Vagina (tissue), 2 donors: ENCODE results near the gene UMODL1. TPM values are rescaled to one million over a fixed set of nuclear protein-coding genes. Genes with fewer than 3 reads are reported as not detected.

Experiments used
- DNase-seq, 2 donors: peaks; one replicate each; pipeline ENCODE4 v3.0.0-alpha.2; 2017; ENCODE audit errors: extremely low spot score in 2 of 2
- H3K27ac ChIP-seq: fragments of 200-600 bp; sonication (generic); one replicate; pipeline ENCODE4 v1.5.1; 2019
- H3K27me3 ChIP-seq: fragments of 200-600 bp; sonication (generic); one replicate; pipeline ENCODE4 v1.5.1; 2019
- H3K36me3 ChIP-seq, 2 donors: fragments of 200-600 bp; sonication (generic); one replicate each; pipeline ENCODE4 v1.5.1; 2017 to 2019
- H3K4me1 ChIP-seq: fragments of 200-600 bp; sonication (generic); one replicate; pipeline ENCODE4 v1.5.1; 2019
- H3K4me3 ChIP-seq, 2 donors: fragments of 200-600 bp; sonication (generic); 1 replicate in 1 of 2; 2 replicates in 1 of 2; pipeline ENCODE4 v1.5.1; 2016 to 2019
- H3K9me3 ChIP-seq: fragments of 200-600 bp; sonication (generic); one replicate; pipeline ENCODE4 v1.5.1; 2019
- POLR2A ChIP-seq, 2 donors: fragments of 450-650 bp; IDR thresholded peaks; one replicate each; pipeline ENCODE4 v1.6.1; 2017; ENCODE audit warnings: antibody characterized with exemption in 2 of 2, mild to moderate bottlenecking in 2 of 2, moderate library complexity in 2 of 2
- POLR2AphosphoS5 ChIP-seq, 2 donors: sonication (generic); formaldehyde crosslinking; IDR thresholded peaks; one replicate each; pipeline ENCODE4 v1.9.0; 2017; ENCODE audit warnings: antibody characterized with exemption in 2 of 2, mild to moderate bottlenecking in 2 of 2, low read depth in 1 of 2; ENCODE audit not compliant: insufficient read depth in 1 of 2
- intact Hi-C: fragments of 100-400 bp; cut with DNase I; formaldehyde crosslinking; loops from one replicate; pipeline ENCODE4 v1.15.1; 2023
- total RNA-seq: library from RNA; depleted of rRNA; stranded (reverse); fragments of >200 nt; gene quantifications from one replicate; pipeline ENCODE4 v1.2.3, GENCODE V29; 2016
- TF ChIP-seq, protein P1 (sequence below), 3 experiments: fragments of 450-650 bp in 2 of 3; fragments of 200-600 bp in 1 of 3; sonication (generic) in 1 of 3; IDR thresholded peaks; one replicate each; pipeline ENCODE4 v1.5.1; 2017 to 2019; ENCODE audit warnings: antibody characterized with exemption in 3 of 3, mild to moderate bottlenecking in 2 of 3, moderate library complexity in 2 of 3

The UMODL1 gene
- total RNA-seq, 1 donor from 2014 or later = not detected

DNA sequence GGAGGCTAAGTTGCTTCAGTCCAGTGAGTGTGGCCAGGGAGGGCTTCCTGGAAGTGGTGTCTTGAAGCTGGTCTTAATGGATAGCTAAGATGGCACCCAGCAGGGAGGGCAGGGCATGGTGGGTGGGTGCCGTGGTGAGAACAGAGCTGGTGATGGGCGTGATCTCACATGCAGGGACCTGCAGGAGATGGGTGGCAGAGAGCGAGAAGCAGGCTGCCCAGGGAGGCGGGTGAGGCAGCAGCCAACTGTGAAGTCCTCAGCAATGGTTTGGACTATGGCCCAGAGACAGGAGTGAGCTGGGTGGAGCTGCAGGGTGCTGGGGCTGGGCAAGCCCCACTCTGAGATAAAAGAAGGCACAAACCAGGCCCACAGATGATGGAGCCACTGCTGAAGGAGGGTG, 50.7 kb downstream of the UMODL1 start:
- Histone ChIP-seq H3K9me3 (no peaks in the 10 kb centered on the region), H3K36me3 (no peaks in the 10 kb centered on the region), H3K27ac (no peak overlapping the region), H3K4me3 (no peak overlapping the region), H3K4me1 (peaks cover 22% of the 10 kb centered on the region), H3K27me3 (no peaks in the 10 kb centered on the region)
- intact Hi-C loops = no loop called here
- no peak for DNase-seq
- TF ChIP-seq POLR2AphosphoS5 (IDR thresholded peaks at IDR 0.05; ENCODE audit: insufficient read depth in 1 of 2, low read depth in 1 of 2) (no peak), POLR2A (IDR thresholded peaks at IDR 0.05) (no peak)
- TF ChIP-seq, protein P1, sequence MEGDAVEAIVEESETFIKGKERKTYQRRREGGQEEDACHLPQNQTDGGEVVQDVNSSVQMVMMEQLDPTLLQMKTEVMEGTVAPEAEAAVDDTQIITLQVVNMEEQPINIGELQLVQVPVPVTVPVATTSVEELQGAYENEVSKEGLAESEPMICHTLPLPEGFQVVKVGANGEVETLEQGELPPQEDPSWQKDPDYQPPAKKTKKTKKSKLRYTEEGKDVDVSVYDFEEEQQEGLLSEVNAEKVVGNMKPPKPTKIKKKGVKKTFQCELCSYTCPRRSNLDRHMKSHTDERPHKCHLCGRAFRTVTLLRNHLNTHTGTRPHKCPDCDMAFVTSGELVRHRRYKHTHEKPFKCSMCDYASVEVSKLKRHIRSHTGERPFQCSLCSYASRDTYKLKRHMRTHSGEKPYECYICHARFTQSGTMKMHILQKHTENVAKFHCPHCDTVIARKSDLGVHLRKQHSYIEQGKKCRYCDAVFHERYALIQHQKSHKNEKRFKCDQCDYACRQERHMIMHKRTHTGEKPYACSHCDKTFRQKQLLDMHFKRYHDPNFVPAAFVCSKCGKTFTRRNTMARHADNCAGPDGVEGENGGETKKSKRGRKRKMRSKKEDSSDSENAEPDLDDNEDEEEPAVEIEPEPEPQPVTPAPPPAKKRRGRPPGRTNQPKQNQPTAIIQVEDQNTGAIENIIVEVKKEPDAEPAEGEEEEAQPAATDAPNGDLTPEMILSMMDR (IDR thresholded peaks at IDR 0.05) = no peak

DNA sequence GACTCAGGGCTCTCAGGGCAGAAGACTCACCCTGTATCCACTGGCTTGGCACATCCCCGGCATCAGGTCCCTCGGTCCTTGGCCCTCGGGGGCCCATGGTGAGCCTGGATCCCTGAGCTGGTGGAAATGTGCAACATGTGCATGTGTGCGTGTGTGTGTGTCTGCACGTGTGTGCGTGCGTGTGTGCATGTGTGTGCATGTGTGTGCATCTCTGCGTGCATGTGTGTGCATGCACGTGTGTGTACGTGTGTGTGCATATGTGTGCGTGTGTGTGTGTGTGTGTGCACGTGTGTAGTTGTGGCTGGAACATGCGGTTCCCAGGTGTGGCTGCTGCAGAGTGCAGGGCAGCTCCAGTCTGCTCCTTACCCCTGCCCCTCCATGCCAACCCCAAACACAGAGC, 51.3 kb downstream of the UMODL1 start:
- no peak for DNase-seq
- H3K27ac ChIP-seq = no peak overlapping the region
- H3K4me3 ChIP-seq = no peak overlapping the region
- TF ChIP-seq, protein P1 (IDR thresholded peaks at IDR 0.05) = no peak
- TF ChIP-seq POLR2A (IDR thresholded peaks at IDR 0.05) (no peak), POLR2AphosphoS5 (IDR thresholded peaks at IDR 0.05; ENCODE audit: insufficient read depth in 1 of 2, low read depth in 1 of 2) (no peak)
- no peaks in the 10 kb centered on the region for H3K27me3 ChIP-seq
- peaks cover 16% of the 10 kb centered on the region for H3K4me1 ChIP-seq
- no peaks in the 10 kb centered on the region for H3K36me3 ChIP-seq
- intact Hi-C loops = no loop called here
- no peaks in the 10 kb centered on the region for H3K9me3 ChIP-seq

DNA sequence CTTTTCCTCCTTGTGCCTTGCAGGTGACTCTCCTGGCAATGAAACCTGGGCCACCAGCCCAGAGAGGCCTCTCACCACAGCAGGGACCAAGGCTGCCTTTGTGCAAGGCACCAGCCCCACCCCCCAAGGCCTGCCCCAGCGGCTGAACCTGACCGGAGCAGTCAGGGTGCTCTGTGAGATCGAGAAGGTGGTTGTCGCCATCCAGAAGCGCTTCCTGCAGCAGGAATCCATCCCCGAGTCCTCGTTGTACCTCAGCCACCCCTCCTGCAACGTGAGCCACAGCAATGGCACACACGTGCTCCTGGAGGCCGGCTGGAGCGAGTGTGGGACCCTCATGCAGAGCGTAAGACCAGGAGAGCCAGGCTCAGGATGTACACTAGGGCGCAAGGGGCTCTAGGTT, 51.7 kb downstream of the UMODL1 start:
- Histone ChIP-seq H3K27me3 (no peaks in the 10 kb centered on the region), H3K27ac (no peak overlapping the region), H3K4me1 (peaks cover 13% of the 10 kb centered on the region), H3K4me3 (no peak overlapping the region), H3K9me3 (no peaks in the 10 kb centered on the region), H3K36me3 (no peaks in the 10 kb centered on the region)
- no peak for DNase-seq
- intact Hi-C loops = no loop called here
- TF ChIP-seq, protein P1 (IDR thresholded peaks at IDR 0.05) = no peak
- no peak for TF ChIP-seq POLR2A (IDR thresholded peaks at IDR 0.05)
- TF ChIP-seq POLR2AphosphoS5 (IDR thresholded peaks at IDR 0.05; ENCODE audit: insufficient read depth in 1 of 2, low read depth in 1 of 2) = no peak

DNA sequence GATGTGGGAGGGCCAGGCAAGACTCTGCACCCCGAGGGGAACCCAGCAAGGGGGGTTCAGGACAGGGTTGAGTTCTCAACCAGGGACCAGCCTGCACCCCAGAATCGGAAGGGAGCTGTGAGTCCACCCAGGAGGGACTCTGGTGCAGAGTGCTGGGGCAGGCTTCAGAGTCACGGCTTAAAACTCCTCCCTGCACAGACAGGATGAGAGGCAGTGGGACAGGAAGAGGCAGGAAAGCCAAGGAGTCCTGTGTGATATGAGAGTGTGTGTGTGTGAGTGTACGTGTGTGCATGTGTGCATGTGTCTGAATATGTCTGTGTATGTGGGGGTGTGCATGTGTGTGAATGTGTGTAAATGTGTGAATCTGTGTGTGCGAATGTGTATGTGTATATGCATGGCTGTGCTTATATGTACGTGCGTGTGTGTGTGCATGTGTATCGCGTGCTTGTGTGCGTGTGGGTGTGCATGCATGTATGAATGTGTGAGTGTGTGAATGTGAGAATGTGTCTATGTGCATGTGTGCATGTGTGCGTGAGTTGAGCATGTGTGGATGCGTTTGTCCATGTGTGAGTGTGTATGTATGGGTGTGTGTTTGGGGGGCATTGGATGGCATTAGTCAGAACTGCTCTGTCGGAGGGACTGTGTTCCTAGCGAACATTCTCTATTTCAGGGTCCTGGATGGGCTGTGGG, 52.2 kb downstream of the UMODL1 start:
- Histone ChIP-seq H3K9me3 (no peaks in the 10 kb centered on the region), H3K27ac (no peak overlapping the region), H3K36me3 (no peaks in the 10 kb centered on the region), H3K27me3 (no peaks in the 10 kb centered on the region), H3K4me1 (peaks cover 13% of the 10 kb centered on the region), H3K4me3 (no peak overlapping the region)
- intact Hi-C loops = no loop called here
- DNase-seq = no peak
- TF ChIP-seq, protein P1 (IDR thresholded peaks at IDR 0.05) = no peak
- TF ChIP-seq POLR2A (IDR thresholded peaks at IDR 0.05) = no peak

DNA sequence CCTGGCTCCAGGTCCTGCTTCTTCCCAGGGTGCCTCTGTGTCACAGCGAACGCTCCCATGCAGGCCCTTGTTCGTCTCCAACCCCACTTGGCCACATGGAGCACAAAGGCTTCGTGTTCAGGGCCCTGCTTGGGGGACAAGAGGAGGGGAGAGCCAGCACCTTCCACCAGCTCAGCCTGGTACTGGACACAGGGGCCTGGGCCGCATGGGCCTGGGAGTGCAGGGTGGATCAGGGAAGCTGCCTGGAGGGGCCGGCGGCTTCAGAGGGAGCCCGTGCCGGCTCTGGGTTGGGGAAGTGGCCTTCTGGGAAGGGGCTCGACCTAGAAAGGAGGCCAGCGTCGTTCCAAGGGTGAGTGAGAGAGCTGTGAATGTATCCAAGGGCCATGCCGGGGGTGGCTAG, 53.0 kb downstream of the UMODL1 start:
- Histone ChIP-seq H3K27ac (no peak overlapping the region), H3K36me3 (no peaks in the 10 kb centered on the region), H3K27me3 (no peaks in the 10 kb centered on the region), H3K4me3 (no peak overlapping the region), H3K9me3 (no peaks in the 10 kb centered on the region), H3K4me1 (peaks cover 13% of the 10 kb centered on the region)
- intact Hi-C loops = no loop called here
- TF ChIP-seq POLR2AphosphoS5 (IDR thresholded peaks at IDR 0.05; ENCODE audit: insufficient read depth in 1 of 2, low read depth in 1 of 2) (no peak), POLR2A (IDR thresholded peaks at IDR 0.05) (no peak)
- TF ChIP-seq, protein P1 (IDR thresholded peaks at IDR 0.05) = no peak
- no peak for DNase-seq
